SK-N-MC (cell line): Measurements from ENCODE around the gene PCDHGA2.
"Not testable (repeated sequence)": the region's sequence is repeated elsewhere in the genome, so short reads cannot be mapped to it uniquely, and the experiment has no call there.

ENCODE experiments used
- DNase-seq: peaks from one replicate; pipeline ENCODE4 v3.0.0-alpha.2; 2011; ENCODE audit warnings: low read depth, low spot score
- H3K27ac ChIP-seq: fragments of 200-600 bp; sonication (generic); 2 replicates; pipeline ENCODE4 v1.5.1; 2016; ENCODE audit warnings: mixed run types
- H3K36me3 ChIP-seq: fragments of 200-600 bp; sonication (generic); 2 replicates; pipeline ENCODE4 v1.6.1; 2017; ENCODE audit warnings: antibody characterized with exemption, low read length, mixed read lengths; ENCODE audit not compliant: insufficient read depth
- H3K4me3 ChIP-seq: fragments of 200-600 bp; sonication (generic); 2 replicates; pipeline ENCODE4 v1.5.1; 2016
- H3K9ac ChIP-seq: fragments of 200-600 bp; sonication (generic); 2 replicates; pipeline ENCODE4 v1.8.0; 2017; ENCODE audit warnings: mixed run types, mixed read lengths; ENCODE audit not compliant: insufficient read length
- H3K9me3 ChIP-seq: fragments of 200-600 bp; sonication (generic); 2 replicates; pipeline ENCODE4 v1.6.1; 2017; ENCODE audit warnings: low read depth, mild to moderate bottlenecking, antibody characterized with exemption, low read length, moderate library complexity, mixed read lengths
- EZH2 ChIP-seq: fragments of 200-600 bp; sonication (generic); IDR thresholded peaks from one replicate; pipeline ENCODE4 v1.6.1; 2017; ENCODE audit warnings: antibody characterized with exemption
- FOXP2 ChIP-seq: optimal IDR thresholded peaks from 2 replicates; pipeline ENCODE3; 2011; ENCODE audit warnings: mild to moderate bottlenecking, moderate library complexity; ENCODE audit not compliant: insufficient read depth; ENCODE audit errors: extremely low read length, control extremely low read depth
- POLR2AphosphoS5 ChIP-seq: IDR thresholded peaks from 2 replicates; pipeline ENCODE4 v1.6.1; 2012; ENCODE audit warnings: mild to moderate bottlenecking, low read depth, low read length, borderline replicate concordance

PCDHGA2 gene

GRCh38 chr5:141343242-141343952 is 4.8 kb downstream of the PCDHGA2 start, which contains the start of gene PCDHGA3:
PCDHGA3 (plus strand) TSS chr5:141343829; CDS start chr5:141344034, 205 bp downstream.
- Histone ChIP-seq H3K4me3 (no peak within 1 kb of the TSS), H3K9me3 (no peaks in the 10 kb centered on the region), H3K27ac (no peak within 1 kb of the TSS), H3K36me3 (no peaks in the 10 kb centered on the region), H3K9ac (no peak within 1 kb of the TSS)
- DNase-seq, result no peak
- TF ChIP-seq POLR2AphosphoS5 (no peak), FOXP2 (no peak), EZH2 (no peak)

- Histone ChIP-seq H3K27ac (no peak overlapping the region), H3K4me3 (no peak overlapping the region), H3K36me3 (no peaks in the 10 kb centered on the region), H3K9ac (no peak overlapping the region), H3K9me3 (no peaks in the 10 kb centered on the region)
- TF ChIP-seq EZH2, result no peak
- no peak for TF ChIP-seq POLR2AphosphoS5
- no peak for DNase-seq
Observed at GRCh38 chr5:141343953-141344463, 5.4 kb downstream of the PCDHGA2 start.

GRCh38 chr5:141345327-141345726 is 6.8 kb downstream of the PCDHGA2 start:
- no peak overlapping the region for H3K4me3 ChIP-seq
- H3K9ac ChIP-seq, result no peak overlapping the region
- no peak for DNase-seq
- TF ChIP-seq EZH2 (no peak), FOXP2 (no peak), POLR2AphosphoS5 (no peak)
- H3K27ac ChIP-seq, result no peak overlapping the region
- no peaks in the 10 kb centered on the region for H3K36me3 ChIP-seq
- H3K9me3 ChIP-seq, result no peaks in the 10 kb centered on the region

GRCh38 chr5:141346017-141346416 is 7.5 kb downstream of the PCDHGA2 start:
- H3K27ac ChIP-seq, H3K9ac ChIP-seq, DNase-seq, H3K36me3 ChIP-seq, H3K9me3 ChIP-seq, H3K4me3 ChIP-seq: not testable (repeated sequence)

GRCh38 chr5:141349917-141350619 is 11.5 kb downstream of the PCDHGA2 start, which contains the start of gene PCDHGB1:
PCDHGB1 (plus strand) TSS chr5:141350099; CDS start chr5:141350261, 162 bp downstream.
- H3K4me3 ChIP-seq, result peak within 1 kb of the TSS; percentile 21; the same call in 1 of the 2 replicates
- no peak within 1 kb of the TSS for H3K9ac ChIP-seq
- H3K27ac ChIP-seq, result no peak within 1 kb of the TSS
- H3K9me3 ChIP-seq, result no peaks in the 10 kb centered on the region; the same call in 1 of the 2 replicates
- DNase-seq, result no peak
- TF ChIP-seq POLR2AphosphoS5, result no peak
- no peak for TF ChIP-seq EZH2
- TF ChIP-seq FOXP2, result no peak
- H3K36me3 ChIP-seq, result no peaks in the 10 kb centered on the region

GRCh38 chr5:141351591-141351990 is 13.0 kb downstream of the PCDHGA2 start:
- H3K9me3 ChIP-seq, result no peaks in the 10 kb centered on the region; the same call in 1 of the 2 replicates
- TF ChIP-seq POLR2AphosphoS5, result no peak
- TF ChIP-seq FOXP2, result no peak
- TF ChIP-seq EZH2, result no peak
- no peaks in the 10 kb centered on the region for H3K36me3 ChIP-seq
- no peak overlapping the region for H3K4me3 ChIP-seq
- H3K27ac ChIP-seq, result no peak overlapping the region
- H3K9ac ChIP-seq, result no peak overlapping the region
- no peak for DNase-seq

- H3K9ac ChIP-seq, result no peak within 1 kb of the TSS
- TF ChIP-seq EZH2 (no peak), POLR2AphosphoS5 (no peak), FOXP2 (no peak)
- H3K9me3 ChIP-seq, result no peaks in the 10 kb centered on the region; the same call in 1 of the 2 replicates
- H3K4me3 ChIP-seq, result no peak within 1 kb of the TSS
- no peaks in the 10 kb centered on the region for H3K36me3 ChIP-seq
- DNase-seq, result no peak
- no peak within 1 kb of the TSS for H3K27ac ChIP-seq
Observed at GRCh38 chr5:141354900-141355469, 16.4 kb downstream of the PCDHGA2 start, which contains the start of gene PCDHGA4. PCDHGA4 (plus strand) TSS chr5:141355021; CDS start chr5:141355108, 87 bp downstream.

- Histone ChIP-seq H3K4me3 (no peak overlapping the region), H3K27ac (no peak overlapping the region), H3K9me3 (no peaks in the 10 kb centered on the region; the same call in 1 of the 2 replicates), H3K9ac (no peak overlapping the region), H3K36me3 (no peaks in the 10 kb centered on the region)
- TF ChIP-seq FOXP2 (no peak), EZH2 (no peak), POLR2AphosphoS5 (no peak)
- no peak for DNase-seq
Observed at GRCh38 chr5:141355641-141356040, 17.1 kb downstream of the PCDHGA2 start.
